Keratinocyte (primary cell): ENCODE results near the gene SLC7A1.

Source experiments
- EZH2 ChIP-seq: IDR thresholded peaks from one replicate; pipeline ENCODE4 v1.6.1; 2012; ENCODE audit warnings: inconsistent platforms, mild to moderate bottlenecking, low read length, moderate library complexity
- TF ChIP-seq, protein P1 (sequence below), 3 experiments: IDR thresholded peaks in 1 of 3; conservative IDR thresholded peaks in 1 of 3; optimal IDR thresholded peaks in 1 of 3; 2 replicates in 2 of 3; 3 replicates in 1 of 3; pipeline versions ENCODE3 to v1.5.1; 2011; ENCODE audit warnings: low read length in 3 of 3, mild to moderate bottlenecking in 3 of 3, moderate library complexity in 2 of 3, control low read depth in 1 of 3, inconsistent platforms in 1 of 3; ENCODE audit not compliant: insufficient read depth in 2 of 3; ENCODE audit errors: extremely low read depth in 1 of 3

- TF ChIP-seq, protein P1, sequence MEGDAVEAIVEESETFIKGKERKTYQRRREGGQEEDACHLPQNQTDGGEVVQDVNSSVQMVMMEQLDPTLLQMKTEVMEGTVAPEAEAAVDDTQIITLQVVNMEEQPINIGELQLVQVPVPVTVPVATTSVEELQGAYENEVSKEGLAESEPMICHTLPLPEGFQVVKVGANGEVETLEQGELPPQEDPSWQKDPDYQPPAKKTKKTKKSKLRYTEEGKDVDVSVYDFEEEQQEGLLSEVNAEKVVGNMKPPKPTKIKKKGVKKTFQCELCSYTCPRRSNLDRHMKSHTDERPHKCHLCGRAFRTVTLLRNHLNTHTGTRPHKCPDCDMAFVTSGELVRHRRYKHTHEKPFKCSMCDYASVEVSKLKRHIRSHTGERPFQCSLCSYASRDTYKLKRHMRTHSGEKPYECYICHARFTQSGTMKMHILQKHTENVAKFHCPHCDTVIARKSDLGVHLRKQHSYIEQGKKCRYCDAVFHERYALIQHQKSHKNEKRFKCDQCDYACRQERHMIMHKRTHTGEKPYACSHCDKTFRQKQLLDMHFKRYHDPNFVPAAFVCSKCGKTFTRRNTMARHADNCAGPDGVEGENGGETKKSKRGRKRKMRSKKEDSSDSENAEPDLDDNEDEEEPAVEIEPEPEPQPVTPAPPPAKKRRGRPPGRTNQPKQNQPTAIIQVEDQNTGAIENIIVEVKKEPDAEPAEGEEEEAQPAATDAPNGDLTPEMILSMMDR (optimal IDR thresholded peaks at IDR 0.05 in 1 of 3, IDR thresholded peaks at IDR 0.05 in 1 of 3, conservative IDR thresholded peaks at IDR 0.05 in 1 of 3; ENCODE audit: extremely low read depth in 1 of 3, insufficient read depth in 2 of 3, low read length in 3 of 3): no peak
- TF ChIP-seq EZH2: no peak
Measured at GRCh38 chr13:29464105-29464679, 131.3 kb downstream of the SLC7A1 start.
